ENCODE data around the gene LGALS4. TPM values are rescaled to one million over a fixed set of nuclear protein-coding genes. Genes with fewer than 3 reads are reported as not detected.

The LGALS4 gene
- total RNA-seq, 1 donor from 2014 or later: not detected

- no peak overlapping the region for H3K4me3 ChIP-seq (ENCODE audit: low read depth, low read length)
- TF ChIP-seq, protein P1, sequence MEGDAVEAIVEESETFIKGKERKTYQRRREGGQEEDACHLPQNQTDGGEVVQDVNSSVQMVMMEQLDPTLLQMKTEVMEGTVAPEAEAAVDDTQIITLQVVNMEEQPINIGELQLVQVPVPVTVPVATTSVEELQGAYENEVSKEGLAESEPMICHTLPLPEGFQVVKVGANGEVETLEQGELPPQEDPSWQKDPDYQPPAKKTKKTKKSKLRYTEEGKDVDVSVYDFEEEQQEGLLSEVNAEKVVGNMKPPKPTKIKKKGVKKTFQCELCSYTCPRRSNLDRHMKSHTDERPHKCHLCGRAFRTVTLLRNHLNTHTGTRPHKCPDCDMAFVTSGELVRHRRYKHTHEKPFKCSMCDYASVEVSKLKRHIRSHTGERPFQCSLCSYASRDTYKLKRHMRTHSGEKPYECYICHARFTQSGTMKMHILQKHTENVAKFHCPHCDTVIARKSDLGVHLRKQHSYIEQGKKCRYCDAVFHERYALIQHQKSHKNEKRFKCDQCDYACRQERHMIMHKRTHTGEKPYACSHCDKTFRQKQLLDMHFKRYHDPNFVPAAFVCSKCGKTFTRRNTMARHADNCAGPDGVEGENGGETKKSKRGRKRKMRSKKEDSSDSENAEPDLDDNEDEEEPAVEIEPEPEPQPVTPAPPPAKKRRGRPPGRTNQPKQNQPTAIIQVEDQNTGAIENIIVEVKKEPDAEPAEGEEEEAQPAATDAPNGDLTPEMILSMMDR (IDR thresholded peaks at IDR 0.05; ENCODE audit: insufficient read depth, low read length, poor library complexity, severe bottlenecking): no peak
- no peaks in the 10 kb centered on the region for H3K27me3 ChIP-seq (ENCODE audit: control insufficient read depth, insufficient read depth, low read length)
- H3K36me3 ChIP-seq (ENCODE audit: control insufficient read depth, insufficient read depth, low read length): peaks cover 7% of the 10 kb centered on the region
- DNase-seq (ENCODE audit: low read depth): no peak
Observed at GRCh38 chr19:38843175-38843758, 30.5 kb upstream of the LGALS4 start.

DNA sequence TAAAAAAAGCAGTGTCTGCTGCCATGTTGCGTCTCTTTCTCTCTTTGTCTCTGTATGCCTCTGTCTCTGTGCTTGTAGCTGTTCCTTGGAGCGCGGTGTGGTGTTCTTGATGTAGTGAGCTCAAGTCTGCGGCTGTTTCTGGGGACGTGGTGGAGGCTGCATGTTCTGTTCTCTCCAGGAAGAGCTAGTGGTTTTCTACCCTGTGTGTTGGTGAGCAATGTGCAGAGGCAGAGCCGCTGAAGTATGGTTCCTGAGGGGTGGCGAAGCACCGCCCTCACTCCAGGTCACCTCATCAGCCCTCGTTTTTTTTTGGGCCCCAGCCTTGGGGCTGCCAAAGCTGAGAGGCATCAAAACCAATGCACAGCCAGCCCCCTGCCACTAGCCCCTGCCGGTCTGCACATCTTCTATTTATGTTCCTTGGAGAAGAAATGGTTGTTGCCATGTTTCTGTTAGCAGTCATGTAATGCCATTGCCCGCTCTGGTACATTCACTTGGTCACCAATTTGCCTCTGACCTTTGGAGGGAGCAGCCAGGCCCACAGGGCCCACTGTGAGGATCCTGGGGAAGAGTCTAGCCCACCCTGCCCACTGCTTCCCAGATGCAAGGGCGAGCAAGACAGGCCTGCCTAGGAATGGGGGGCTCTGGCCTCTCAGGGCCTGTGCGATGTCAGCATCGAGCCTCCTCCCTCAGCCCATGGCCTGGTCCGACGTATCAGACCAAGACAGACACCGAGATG lies 29.9 kb upstream of the LGALS4 start:
- H3K27me3 ChIP-seq (ENCODE audit: control insufficient read depth, insufficient read depth, low read length): no peaks in the 10 kb centered on the region
- H3K36me3 ChIP-seq (ENCODE audit: control insufficient read depth, insufficient read depth, low read length): peaks cover 7% of the 10 kb centered on the region
- TF ChIP-seq, protein P1 (IDR thresholded peaks at IDR 0.05; ENCODE audit: insufficient read depth, low read length, poor library complexity, severe bottlenecking): no peak
- no peak for DNase-seq (ENCODE audit: low read depth)
- H3K4me3 ChIP-seq (ENCODE audit: low read depth, low read length): no peak overlapping the region

DNA sequence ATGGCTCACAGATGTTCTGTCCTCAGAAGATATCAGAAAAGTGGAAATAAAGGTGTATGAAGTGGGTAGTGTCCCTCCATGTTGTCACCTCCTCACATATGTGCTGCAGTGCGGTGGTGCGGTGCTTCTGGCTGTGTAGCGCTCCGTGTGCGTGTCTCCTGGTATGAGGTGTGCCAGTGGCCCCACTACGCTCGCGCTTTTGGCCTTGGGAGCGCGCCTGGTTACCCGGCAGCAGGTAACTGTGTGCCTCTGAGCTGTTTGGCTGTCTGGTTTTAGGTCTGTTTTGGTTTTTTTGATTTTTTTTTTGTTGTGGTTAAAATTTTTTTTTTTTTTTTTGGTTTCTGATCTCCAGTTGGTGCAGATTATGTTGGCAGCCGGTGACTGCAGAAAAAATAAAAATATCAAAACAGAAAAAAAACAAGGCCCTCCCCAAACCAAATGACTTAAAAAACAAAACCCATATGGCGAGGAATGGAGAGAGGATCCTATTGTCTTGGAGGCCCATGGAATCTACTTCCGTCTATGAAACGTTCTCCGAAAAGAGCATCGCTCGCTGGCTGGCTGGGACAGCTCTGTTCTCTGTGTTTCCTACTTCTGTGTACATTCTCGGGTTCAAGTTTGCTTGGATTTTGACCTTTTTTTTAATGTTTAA lies 29.2 kb upstream of the LGALS4 start:
- H3K36me3 ChIP-seq (ENCODE audit: control insufficient read depth, insufficient read depth, low read length): peaks cover 6% of the 10 kb centered on the region
- no peak for DNase-seq (ENCODE audit: low read depth)
- H3K4me3 ChIP-seq (ENCODE audit: low read depth, low read length): no peak overlapping the region
- TF ChIP-seq, protein P1 (IDR thresholded peaks at IDR 0.05; ENCODE audit: insufficient read depth, low read length, poor library complexity, severe bottlenecking): no peak
- H3K27me3 ChIP-seq (ENCODE audit: control insufficient read depth, insufficient read depth, low read length): no peaks in the 10 kb centered on the region

DNA sequence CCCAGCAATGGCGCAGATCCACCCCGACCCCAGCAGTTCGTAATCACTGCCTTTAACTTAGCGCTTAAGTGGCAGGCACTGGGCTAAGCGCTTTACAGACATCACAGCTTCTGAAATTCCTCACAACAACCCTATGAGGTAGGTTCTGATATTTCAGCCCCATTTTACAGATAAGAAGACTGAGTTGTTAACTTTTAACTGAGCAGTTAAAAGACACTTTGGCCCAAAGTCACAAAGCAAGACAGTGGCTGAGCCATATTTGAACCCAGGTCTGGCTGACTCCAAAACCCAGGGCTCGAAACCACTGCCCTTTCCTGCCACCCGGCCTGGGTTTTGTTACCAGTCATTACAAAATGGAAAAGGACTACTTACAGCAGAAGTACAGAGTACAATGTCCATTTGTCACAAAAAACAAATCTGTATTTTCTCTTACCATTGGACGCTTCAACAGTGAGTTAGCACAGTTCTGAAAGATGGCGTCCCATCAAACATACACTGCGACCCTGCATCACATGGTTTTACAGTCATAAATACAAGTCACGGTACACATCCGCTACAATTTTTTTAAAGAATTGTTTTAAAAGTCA lies 28.5 kb upstream of the LGALS4 start:
- TF ChIP-seq, protein P1 (IDR thresholded peaks at IDR 0.05; ENCODE audit: insufficient read depth, low read length, poor library complexity, severe bottlenecking): no peak
- DNase-seq (ENCODE audit: low read depth): no peak
- no peak overlapping the region for H3K4me3 ChIP-seq (ENCODE audit: low read depth, low read length)
- no peaks in the 10 kb centered on the region for H3K27me3 ChIP-seq (ENCODE audit: control insufficient read depth, insufficient read depth, low read length)
- peaks cover 8% of the 10 kb centered on the region for H3K36me3 ChIP-seq (ENCODE audit: control insufficient read depth, insufficient read depth, low read length)

DNA sequence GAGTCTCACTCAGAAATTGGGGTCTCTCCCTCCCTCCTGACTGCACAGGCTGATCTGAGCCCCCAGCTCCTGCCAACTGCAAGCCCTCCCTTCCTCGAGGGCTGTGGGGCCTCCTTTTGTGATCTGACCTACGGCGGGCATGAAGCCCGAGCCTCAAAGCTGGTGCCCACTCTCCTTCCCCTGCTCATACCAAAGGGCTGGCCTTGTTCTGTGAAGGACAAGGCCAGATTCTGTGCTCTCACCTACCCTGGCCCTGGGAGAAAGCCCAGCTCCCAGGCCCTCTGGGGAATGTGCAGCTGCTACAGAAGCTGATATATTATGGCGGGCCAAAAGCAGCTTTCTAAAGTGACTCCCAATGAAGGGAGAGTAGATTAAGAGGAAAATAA lies 27.8 kb upstream of the LGALS4 start:
- Histone ChIP-seq H3K27me3 (ENCODE audit: control insufficient read depth, insufficient read depth, low read length) (no peaks in the 10 kb centered on the region), H3K36me3 (ENCODE audit: control insufficient read depth, insufficient read depth, low read length) (peaks cover 9% of the 10 kb centered on the region), H3K4me3 (ENCODE audit: low read depth, low read length) (no peak overlapping the region)
- TF ChIP-seq, protein P1 (IDR thresholded peaks at IDR 0.05; ENCODE audit: insufficient read depth, low read length, poor library complexity, severe bottlenecking): no peak
- no peak for DNase-seq (ENCODE audit: low read depth)
